ENCODE data around the gene IL1RL1. TPM values are rescaled to one million over a fixed set of nuclear protein-coding genes. Genes with fewer than 3 reads are reported as not detected.

Gene IL1RL1
- total and polyA plus RNA-seq, 2 donors (not counting 1 experiment from before 2014, with no cell fraction given) = 0.02 to 0.50 TPM

GRCh38 chr2:102376052-102376591 lies 64.8 kb downstream of the IL1RL1 start:
- peak; percentile 6 to 43 for DNase-seq (ENCODE audit: low read depth in 2 of 2)

GRCh38 chr2:102383722-102384121 lies 72.4 kb downstream of the IL1RL1 start:
- no peaks in the 10 kb centered on the region for H3K36me3 ChIP-seq (ENCODE audit: control insufficient read depth, insufficient read depth, low read length)
- TF ChIP-seq CTCF (conservative IDR thresholded peaks at IDR 0.05 in 1 of 2, IDR thresholded peaks at IDR 0.05 in 1 of 2; ENCODE audit: low read depth in 1 of 2, low read length in 2 of 2) = no peak
- TF ChIP-seq EZH2 (IDR thresholded peaks at IDR 0.05; ENCODE audit: low read length, missing control alignments) = no peak
- DNase-seq (ENCODE audit: low read depth in 2 of 2) = no peak
- no peak overlapping the region for H3K9ac ChIP-seq (ENCODE audit: insufficient read depth, low read length)
- H4K20me1 ChIP-seq (ENCODE audit: control insufficient read depth, extremely low read depth, insufficient read depth, low read length) = no peaks in the 10 kb centered on the region
- no peaks in the 10 kb centered on the region for H3K4me1 ChIP-seq (ENCODE audit: control insufficient read depth, extremely low read depth, insufficient read depth, low read length)
- no peaks in the 10 kb centered on the region for H3K27me3 ChIP-seq (ENCODE audit: control insufficient read depth, insufficient read depth, low read length)
- no peak overlapping the region for H2AFZ ChIP-seq (ENCODE audit: low read length)
- no peaks in the 10 kb centered on the region for H3K9me3 ChIP-seq (ENCODE audit: control insufficient read depth, insufficient read depth, low read depth, low read length)
- H3K4me2 ChIP-seq (ENCODE audit: extremely low read depth, insufficient read depth, low read length) = no peak overlapping the region
- H3K79me2 ChIP-seq (ENCODE audit: control insufficient read depth, insufficient read depth, low read length) = no peaks in the 10 kb centered on the region
- no peak overlapping the region for H3K27ac ChIP-seq (ENCODE audit: insufficient read depth, low read length)
- no peak overlapping the region for H3K4me3 ChIP-seq (replicated peaks in 1 of 4; ENCODE audit: control extremely low read depth in 1 of 4, insufficient read depth in 1 of 4, low read depth in 3 of 4, low read length in 4 of 4)

More at GRCh38 chr2:102376052-102376591, 64.8 kb downstream of the IL1RL1 start:
- no peak overlapping the region for H3K4me2 ChIP-seq (ENCODE audit: extremely low read depth, insufficient read depth, low read length)
- no peak overlapping the region for H3K27ac ChIP-seq (ENCODE audit: insufficient read depth, low read length)
- H3K79me2 ChIP-seq (ENCODE audit: control insufficient read depth, insufficient read depth, low read length) = no peaks in the 10 kb centered on the region
- H3K4me3 ChIP-seq (replicated peaks in 1 of 4; ENCODE audit: control extremely low read depth in 1 of 4, insufficient read depth in 1 of 4, low read depth in 3 of 4, low read length in 4 of 4) = no peak overlapping the region
- H2AFZ ChIP-seq (ENCODE audit: low read length) = no peak overlapping the region
- H3K9me3 ChIP-seq (ENCODE audit: control insufficient read depth, insufficient read depth, low read depth, low read length) = no peaks in the 10 kb centered on the region
- H3K27me3 ChIP-seq (ENCODE audit: control insufficient read depth, insufficient read depth, low read length) = no peaks in the 10 kb centered on the region
- no peaks in the 10 kb centered on the region for H3K4me1 ChIP-seq (ENCODE audit: control insufficient read depth, extremely low read depth, insufficient read depth, low read length)
- no peaks in the 10 kb centered on the region for H4K20me1 ChIP-seq (ENCODE audit: control insufficient read depth, extremely low read depth, insufficient read depth, low read length)
- TF ChIP-seq CTCF (conservative IDR thresholded peaks at IDR 0.05 in 1 of 2, IDR thresholded peaks at IDR 0.05 in 1 of 2; ENCODE audit: low read depth in 1 of 2, low read length in 2 of 2) (no peak), EZH2 (IDR thresholded peaks at IDR 0.05; ENCODE audit: low read length, missing control alignments) (no peak)
- H3K9ac ChIP-seq (ENCODE audit: insufficient read depth, low read length) = no peak overlapping the region
- H3K36me3 ChIP-seq (ENCODE audit: control insufficient read depth, insufficient read depth, low read length) = no peaks in the 10 kb centered on the region

- Histone ChIP-seq H3K4me2 (ENCODE audit: extremely low read depth, insufficient read depth, low read length) (no peak overlapping the region), H3K27me3 (ENCODE audit: control insufficient read depth, insufficient read depth, low read length) (no peaks in the 10 kb centered on the region), H3K4me1 (ENCODE audit: control insufficient read depth, extremely low read depth, insufficient read depth, low read length) (no peaks in the 10 kb centered on the region), H3K79me2 (ENCODE audit: control insufficient read depth, insufficient read depth, low read length) (no peaks in the 10 kb centered on the region), H3K4me3 (replicated peaks in 1 of 4; ENCODE audit: control extremely low read depth in 1 of 4, insufficient read depth in 1 of 4, low read depth in 3 of 4, low read length in 4 of 4) (no peak overlapping the region), H3K27ac (ENCODE audit: insufficient read depth, low read length) (no peak overlapping the region), H2AFZ (ENCODE audit: low read length) (no peak overlapping the region), H3K9ac (ENCODE audit: insufficient read depth, low read length) (no peak overlapping the region), H4K20me1 (ENCODE audit: control insufficient read depth, extremely low read depth, insufficient read depth, low read length) (no peaks in the 10 kb centered on the region), H3K9me3 (ENCODE audit: control insufficient read depth, insufficient read depth, low read depth, low read length) (no peaks in the 10 kb centered on the region), H3K36me3 (ENCODE audit: control insufficient read depth, insufficient read depth, low read length) (no peaks in the 10 kb centered on the region)
- no peak for TF ChIP-seq EZH2 (IDR thresholded peaks at IDR 0.05; ENCODE audit: low read length, missing control alignments)
- TF ChIP-seq CTCF (conservative IDR thresholded peaks at IDR 0.05 in 1 of 2, IDR thresholded peaks at IDR 0.05 in 1 of 2; ENCODE audit: low read depth in 1 of 2, low read length in 2 of 2) = no peak
- no peak for DNase-seq (ENCODE audit: low read depth in 2 of 2)
Measured at GRCh38 chr2:102385522-102385921, 74.2 kb downstream of the IL1RL1 start.

Measured in fibroblast of lung (primary cell).